ENCODE data around the gene RASL10B. TPM values are rescaled to one million over a fixed set of nuclear protein-coding genes. Genes with fewer than 3 reads are reported as not detected.
A peak's percentile ranks its signal among the peaks of the same experiment; 100 is the strongest.

RASL10B gene, protein sequence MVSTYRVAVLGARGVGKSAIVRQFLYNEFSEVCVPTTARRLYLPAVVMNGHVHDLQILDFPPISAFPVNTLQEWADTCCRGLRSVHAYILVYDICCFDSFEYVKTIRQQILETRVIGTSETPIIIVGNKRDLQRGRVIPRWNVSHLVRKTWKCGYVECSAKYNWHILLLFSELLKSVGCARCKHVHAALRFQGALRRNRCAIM
- total RNA-seq, result 1 to 10 TPM in 1 of 3 donors, under 1 TPM in 1, not detected in 1; 0.65 to 4.6 TPM
- long read RNA-seq, donor 1, transcript RASL10B-201 (4 exons, 3,205 nt), result major isoform, 13 of 17 reads
- long read RNA-seq, donor 1, partial matches to known transcripts, result 0 of 17 reads
- long read RNA-seq, donor 1, other reads (novel, unspliced or antisense), result 4 of 17 reads
- long read RNA-seq, donor 2, result 0 reads

DNA sequence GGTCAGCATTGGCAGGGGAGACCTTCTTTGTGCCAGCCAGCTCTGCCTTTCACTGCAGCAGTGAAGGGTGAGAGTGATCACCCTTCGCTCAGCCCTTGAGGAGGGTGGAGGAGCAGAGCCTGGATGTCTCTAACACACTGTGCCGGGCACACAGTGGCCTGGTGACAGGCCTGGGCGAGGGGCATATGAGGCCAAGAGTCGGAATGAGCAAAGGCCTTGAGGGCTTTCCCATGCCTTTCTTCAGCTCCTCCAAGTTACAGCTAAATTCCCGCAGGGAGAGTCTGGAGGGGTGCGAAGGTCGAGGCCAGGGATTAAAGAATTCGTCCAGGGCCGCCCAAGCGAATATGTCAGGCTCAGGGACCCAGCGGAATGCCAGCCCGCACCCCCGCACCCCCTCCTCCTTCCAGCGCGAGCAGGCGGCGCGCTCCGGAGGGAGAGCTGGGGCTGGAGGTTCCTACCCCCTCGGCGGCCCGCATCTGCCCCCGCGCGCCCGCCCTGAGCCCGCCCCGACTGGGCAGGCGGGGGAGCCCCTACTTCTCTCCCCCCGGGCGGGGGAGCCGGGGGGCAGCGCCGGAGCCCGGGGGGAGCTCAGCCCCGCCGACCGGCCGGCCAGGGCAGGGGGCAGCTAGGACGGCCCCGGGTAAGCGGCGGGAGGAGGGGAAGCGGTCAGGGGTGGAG, at the start of gene RASL10B:
Gene RASL10B (plus strand): TSS at position 401 of the 678 bp plus-strand sequence. CDS start 3,546 bp downstream, outside the sequence.
- peak; percentile 72 for ATAC-seq
- H3K36me3 ChIP-seq (ENCODE audit: low read depth), result no peaks in the 10 kb centered on the region
- no peaks in the 10 kb centered on the region for H3K9me3 ChIP-seq
- H3K4me1 ChIP-seq (ENCODE audit: low read depth), result peaks cover 8% of the 10 kb centered on the region
- H3K4me3 ChIP-seq, result peak within 1 kb of the TSS; percentile 19
- TF ChIP-seq CTCF (IDR thresholded peaks at IDR 0.05), result no peak
- intact Hi-C loops (cut with DNase I, micrococcal nuclease), result no loop called here
- DNase-seq, result peak in 2 of 3 donors; percentile 49 to 57

GRCh38 chr17:35683591-35683990, 47.8 kb upstream of the RASL10B start:
- DNase-seq, result peak in 1 of 3 donors; percentile 8
- Histone ChIP-seq H3K36me3 (ENCODE audit: low read depth) (no peaks in the 10 kb centered on the region), H3K4me1 (ENCODE audit: low read depth) (no peaks in the 10 kb centered on the region), H3K9me3 (no peaks in the 10 kb centered on the region), H3K4me3 (no peak overlapping the region)
- no peak for TF ChIP-seq CTCF (IDR thresholded peaks at IDR 0.05)
- intact Hi-C loops (cut with DNase I, micrococcal nuclease), result no loop called here
- no peak for ATAC-seq

DNA sequence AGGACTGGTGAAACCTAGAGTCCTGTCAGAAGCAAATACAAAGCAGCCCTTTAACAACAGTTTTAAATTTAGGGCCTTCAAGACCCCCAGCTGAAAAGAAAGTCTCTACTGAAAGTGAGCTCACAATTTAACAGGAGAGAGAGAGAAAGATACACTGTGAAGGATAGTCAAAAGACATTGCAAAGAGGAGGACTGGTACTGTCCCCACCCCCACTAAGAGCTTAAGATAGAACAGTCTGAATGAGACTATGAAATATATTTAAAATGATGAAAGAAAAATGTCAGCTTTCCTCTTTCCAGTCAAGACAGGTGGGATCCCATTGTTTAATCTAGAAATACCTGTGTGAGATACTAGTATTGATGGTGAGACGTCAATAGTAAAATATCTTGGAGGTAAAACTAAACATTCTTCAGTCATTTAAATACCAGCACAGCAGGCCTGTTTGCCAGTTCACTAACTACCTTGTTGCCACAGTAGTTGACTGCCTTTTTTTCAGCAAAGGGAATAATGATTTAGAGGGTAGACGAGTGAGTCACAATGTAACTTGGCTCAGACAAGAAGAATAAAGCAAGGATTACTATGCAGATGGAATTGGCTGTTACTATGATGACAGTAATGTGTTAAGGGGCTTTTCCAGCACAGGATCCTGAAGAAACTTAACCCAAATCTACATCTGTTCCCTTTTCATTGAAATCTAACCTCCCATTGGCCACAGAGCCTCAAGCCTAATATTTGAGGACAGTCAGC, 47.2 kb upstream of the RASL10B start:
- no peaks in the 10 kb centered on the region for H3K4me1 ChIP-seq (ENCODE audit: low read depth)
- ATAC-seq (no peak), DNase-seq (no peak)
- H3K4me3 ChIP-seq, result no peak overlapping the region
- no peaks in the 10 kb centered on the region for H3K36me3 ChIP-seq (ENCODE audit: low read depth)
- no peaks in the 10 kb centered on the region for H3K9me3 ChIP-seq
- intact Hi-C loops (cut with DNase I, micrococcal nuclease), result no loop called here
- no peak for TF ChIP-seq CTCF (IDR thresholded peaks at IDR 0.05)

GRCh38 chr17:35692512-35693210, 38.8 kb upstream of the RASL10B start:
- intact Hi-C loops (cut with DNase I, micrococcal nuclease), result no loop called here
- no peak for DNase-seq
- H3K9me3 ChIP-seq, result no peaks in the 10 kb centered on the region
- TF ChIP-seq CTCF (IDR thresholded peaks at IDR 0.05), result no peak
- no peaks in the 10 kb centered on the region for H3K4me1 ChIP-seq (ENCODE audit: low read depth)
- peaks cover 6% of the 10 kb centered on the region for H3K36me3 ChIP-seq (ENCODE audit: low read depth)
- ATAC-seq, result no peak
- H3K4me3 ChIP-seq, result no peak overlapping the region

GRCh38 chr17:35693662-35694061, 37.8 kb upstream of the RASL10B start:
- H3K36me3 ChIP-seq (ENCODE audit: low read depth), result peaks cover 6% of the 10 kb centered on the region
- no peaks in the 10 kb centered on the region for H3K4me1 ChIP-seq (ENCODE audit: low read depth)
- intact Hi-C loops (cut with DNase I, micrococcal nuclease), result no loop called here

More at GRCh38 chr17:35693662-35694061, 37.8 kb upstream of the RASL10B start:
- TF ChIP-seq CTCF (IDR thresholded peaks at IDR 0.05), result no peak
- no peaks in the 10 kb centered on the region for H3K9me3 ChIP-seq
- DNase-seq, result no peak
- ATAC-seq, result no peak
- H3K4me3 ChIP-seq, result no peak overlapping the region

Data from mucosa of descending colon (tissue), 3 donors.